NCI-H2196 (cell line): ENCODE data around the gene SMURF2.
A peak's percentile ranks its signal among the peaks of the same experiment; 100 is the strongest.

Experiments used
- DNase-seq: peaks from one replicate; lab custom pipeline; 2025; ENCODE audit not compliant: unreplicated experiment; lab: John Stamatoyannopoulos, UW

Gene SMURF2

GRCh38 chr17:64505340-64506200 is 156.5 kb downstream of the SMURF2 start:
- DNase-seq, result peak; percentile 88

- no peak for DNase-seq
These were observed 157.3 kb downstream of the SMURF2 start for GRCh38 chr17:64504769-64505339.

GRCh38 chr17:64503821-64504768 is 158.0 kb downstream of the SMURF2 start:
- no peak for DNase-seq

DNA sequence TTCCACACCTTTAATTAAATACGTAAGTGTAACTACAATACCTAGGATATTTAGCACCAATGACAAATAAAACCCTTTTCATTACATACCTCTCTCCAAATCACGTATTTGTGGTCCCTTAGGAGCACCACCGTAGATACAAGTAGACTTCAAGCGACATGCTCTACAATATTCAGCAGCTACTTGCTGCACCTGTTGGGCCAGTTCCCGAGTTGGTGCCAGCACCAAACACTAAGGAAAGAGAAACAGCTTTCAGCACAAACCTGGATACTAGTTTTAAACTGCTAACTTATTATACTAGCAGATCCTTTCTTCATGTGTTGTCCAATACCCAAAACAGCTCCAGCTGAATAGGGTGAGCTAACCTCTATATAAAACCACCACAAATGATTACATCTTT is 158.8 kb downstream of the SMURF2 start:
- DNase-seq, result no peak

- DNase-seq, result no peak
These were observed 159.3 kb downstream of the SMURF2 start for GRCh38 chr17:64502809-64503208.

DNA sequence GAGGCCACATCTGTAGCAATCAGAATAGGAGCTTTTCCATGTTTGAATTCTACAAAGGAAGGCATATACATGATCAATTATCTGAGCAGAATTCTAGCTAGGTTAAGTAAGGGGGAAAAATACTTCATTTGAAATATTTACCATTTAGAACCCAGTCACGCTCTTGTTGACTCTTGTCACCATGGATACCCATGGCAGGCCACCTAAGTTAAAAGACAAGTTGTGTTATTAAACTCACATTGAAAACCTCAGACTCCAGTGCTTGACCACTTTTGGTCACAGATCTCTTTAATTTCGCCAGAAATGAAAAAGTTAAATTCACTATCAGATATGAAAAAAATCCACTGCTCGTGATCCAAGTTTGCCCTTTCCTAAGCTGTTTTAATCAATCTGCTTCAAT is 160.1 kb downstream of the SMURF2 start:
- DNase-seq, result no peak

DNA sequence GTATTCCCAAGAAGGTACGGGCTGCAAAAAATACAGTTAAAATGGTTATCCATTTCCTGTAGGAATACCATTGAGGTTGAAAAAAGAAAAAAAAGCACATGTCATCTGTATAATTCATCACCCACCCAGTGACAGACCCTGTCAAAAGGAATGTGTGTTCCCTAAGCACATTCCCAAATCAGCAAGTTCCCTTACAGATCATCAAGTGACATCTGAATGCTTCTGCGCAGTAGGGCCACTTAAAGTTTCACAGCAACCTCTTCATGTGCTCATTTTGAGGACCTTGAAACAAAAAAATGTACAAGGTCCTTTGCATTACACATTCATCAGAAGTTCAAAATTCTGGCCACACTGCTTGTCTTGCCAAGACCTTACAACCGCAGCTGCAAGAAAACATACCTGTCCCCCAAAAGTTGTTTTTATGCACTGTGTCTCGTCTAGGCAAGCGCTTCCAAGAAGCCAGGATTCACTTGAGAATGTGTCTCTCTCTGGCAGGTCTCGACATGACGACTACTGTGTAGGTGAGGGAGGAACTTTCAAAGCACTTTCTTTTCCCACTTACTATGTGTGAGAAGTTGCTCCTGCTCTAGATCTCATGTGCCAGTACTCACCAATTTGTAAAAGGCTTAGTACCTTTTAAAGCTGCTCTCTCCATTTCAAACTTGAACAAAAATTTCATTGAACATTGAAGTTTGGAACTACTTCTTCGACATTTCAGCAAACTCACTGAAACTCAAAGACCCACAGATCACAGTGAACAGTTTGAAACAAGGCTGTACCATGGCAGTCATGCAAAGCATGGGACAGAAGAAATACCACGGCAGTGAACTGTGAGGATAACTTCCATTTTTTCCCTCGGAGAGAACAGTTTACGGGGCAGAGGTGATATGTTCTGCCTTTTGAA is 161.0 kb downstream of the SMURF2 start:
- no peak for DNase-seq

GRCh38 chr17:64500487-64500859 is 161.6 kb downstream of the SMURF2 start:
- DNase-seq, result no peak

DNA sequence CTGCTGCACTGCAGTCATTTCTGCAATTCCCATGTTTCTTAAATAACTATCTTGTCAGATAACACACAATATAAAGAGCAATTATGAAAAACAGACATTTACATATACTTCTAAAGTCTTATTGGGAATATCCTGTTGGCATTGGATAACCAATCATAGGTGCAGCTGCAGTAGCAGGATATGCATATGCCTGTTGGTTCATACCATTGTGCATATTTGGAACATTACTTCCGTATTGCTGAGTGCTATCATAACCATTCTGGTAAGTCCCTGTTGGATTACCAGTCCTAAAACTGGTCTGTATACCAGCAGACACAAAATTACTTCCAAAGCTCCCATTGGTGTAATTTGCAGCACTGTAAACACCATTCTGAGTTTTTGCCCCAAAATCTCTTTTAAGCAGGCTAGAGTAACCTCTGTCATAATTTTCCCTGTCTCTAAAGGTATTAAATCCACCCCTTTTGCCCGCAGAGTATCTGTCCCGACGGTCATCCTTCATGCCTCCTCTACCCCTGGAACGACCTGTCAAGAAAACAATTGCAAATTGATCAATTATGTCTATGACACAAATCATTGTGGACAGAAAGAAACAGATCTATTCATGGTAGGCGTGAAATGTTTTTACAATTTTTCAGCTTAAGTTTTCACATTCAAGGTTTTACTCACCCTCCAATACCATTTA is 162.2 kb downstream of the SMURF2 start:
- DNase-seq, result no peak

GRCh38 chr17:64498308-64499203 is 163.6 kb downstream of the SMURF2 start:
- DNase-seq, result no peak

DNA sequence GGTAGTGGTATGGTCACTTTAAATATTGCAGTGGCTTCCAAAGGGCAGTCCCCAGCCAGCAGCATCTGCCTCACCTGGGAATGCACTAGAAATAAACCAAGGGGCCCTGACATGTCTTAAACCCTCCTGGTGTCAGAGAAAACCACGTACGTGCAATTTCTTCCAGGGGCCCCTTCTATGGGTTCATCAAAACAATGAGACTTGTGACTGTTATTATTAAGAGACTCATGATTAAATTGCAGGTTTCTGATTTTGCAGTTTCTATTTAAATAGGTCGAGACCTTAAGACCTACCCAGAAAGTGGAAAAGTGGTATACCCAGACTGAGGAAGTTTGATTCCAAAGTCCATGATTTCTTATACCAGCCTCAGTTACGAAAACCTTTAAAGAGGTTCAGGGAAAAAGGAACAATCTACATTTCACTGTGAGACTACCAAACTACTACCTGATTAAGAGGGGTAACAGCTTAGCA is 164.5 kb downstream of the SMURF2 start:
- no peak for DNase-seq

GRCh38 chr17:64496786-64497564 is 165.1 kb downstream of the SMURF2 start, which contains the start of gene POLG2:
Gene POLG2, minus strand, starts transcription at chr17:64497054. Its CDS starts 86 bp downstream, at chr17:64496968.
- peak; percentile 92 for DNase-seq

DNA sequence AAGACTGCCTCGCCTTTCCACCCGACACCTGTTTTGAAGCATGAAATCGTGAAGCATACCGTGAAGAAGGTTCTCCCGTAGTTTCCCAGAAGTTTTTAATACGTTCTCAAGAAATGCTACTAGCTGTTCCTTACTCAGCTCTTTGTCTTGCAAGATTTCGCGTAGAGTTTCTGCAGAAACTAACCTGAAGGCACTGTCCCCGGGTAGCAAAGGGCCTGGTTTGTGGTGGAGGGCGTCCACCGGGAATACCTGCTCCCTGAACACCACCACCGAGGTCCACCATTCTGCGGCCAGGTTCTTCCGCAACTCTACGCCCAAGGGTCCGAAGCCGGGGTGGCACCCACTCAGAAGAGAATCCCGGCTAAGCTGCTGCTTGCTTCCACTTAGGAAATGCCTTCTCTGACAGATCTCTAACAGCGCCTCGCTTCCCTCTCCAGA is 165.7 kb downstream of the SMURF2 start:
- no peak for DNase-seq
